Vagina (tissue), 2 donors: ENCODE measurements around the gene SUPT6H.

Experiments
- CTCF ChIP-seq, 3 experiments: fragments of 450-650 bp in 2 of 3; fragments of 200-600 bp in 1 of 3; sonication (generic) in 1 of 3; IDR thresholded peaks; one replicate each; pipeline ENCODE4 v1.5.1; 2017 to 2019; ENCODE audit warnings: antibody characterized with exemption in 3 of 3, mild to moderate bottlenecking in 2 of 3, moderate library complexity in 2 of 3
- POLR2AphosphoS5 ChIP-seq, 2 donors: sonication (generic); formaldehyde crosslinking; IDR thresholded peaks; one replicate each; pipeline ENCODE4 v1.9.0; 2017; ENCODE audit warnings: antibody characterized with exemption in 2 of 2, mild to moderate bottlenecking in 2 of 2, low read depth in 1 of 2; ENCODE audit not compliant: insufficient read depth in 1 of 2

GRCh38 chr17:28685366-28685765 lies 23.4 kb downstream of the SUPT6H start:
- TF ChIP-seq CTCF (IDR thresholded peaks at IDR 0.05) (no peak), POLR2AphosphoS5 (IDR thresholded peaks at IDR 0.05; ENCODE audit: insufficient read depth in 1 of 2, low read depth in 1 of 2) (no peak)
